K562 (cell line): ENCODE measurements around the gene ANKMY1. TPM values are rescaled to one million over a fixed set of nuclear protein-coding genes. Genes with fewer than 3 reads are reported as not detected.

Experiments used
- CBFA2T3 ChIP-seq: fragments of 450-650 bp; IDR thresholded peaks from 2 replicates; pipeline ENCODE4 v1.6.1; 2017
- CBX3 ChIP-seq, 2 experiments: IDR thresholded peaks; 1 replicate in 1 of 2; 2 replicates in 1 of 2; pipeline ENCODE4 v1.6.1; 2012; ENCODE audit warnings: inconsistent platforms in 2 of 2, low read length in 2 of 2, borderline replicate concordance in 1 of 2, control low read depth in 1 of 2
- COPS2 ChIP-seq: fragments of 450-650 bp; conservative IDR thresholded peaks from 2 replicates; pipeline ENCODE4 v1.6.1; 2016; ENCODE audit warnings: mild to moderate bottlenecking, moderate library complexity
- DMBX1 ChIP-seq: fragments of 250-450 bp; sonication (Bioruptor Pico); IDR thresholded peaks from 2 replicates; pipeline ENCODE4 v1.8.0; 2022; ENCODE audit warnings: inconsistent platforms, mild to moderate bottlenecking, moderate library complexity, borderline replicate concordance
- FIP1L1 ChIP-seq: fragments of 200-400 bp; formaldehyde crosslinking; IDR thresholded peaks from 2 replicates; pipeline ENCODE4 v1.6.1; 2018; ENCODE audit warnings: mild to moderate bottlenecking, low read depth, low read length; ENCODE audit not compliant: poor library complexity, severe bottlenecking
- FOXK2 ChIP-seq, 2 experiments: fragments of 450-650 bp; IDR thresholded peaks in 1 of 2; conservative IDR thresholded peaks in 1 of 2; 2 replicates each; pipeline ENCODE4 v1.6.1; 2016; ENCODE audit warnings: low read depth in 2 of 2, mild to moderate bottlenecking in 1 of 2
- HMG20A ChIP-seq: fragments of 450-650 bp; formaldehyde crosslinking; conservative IDR thresholded peaks from 2 replicates; pipeline ENCODE4 v1.4.0; 2020; ENCODE audit warnings: mild to moderate bottlenecking, mixed read lengths
- HNRNPK ChIP-seq: fragments of 200-400 bp; formaldehyde crosslinking; IDR thresholded peaks from one replicate; pipeline ENCODE4 v1.6.1; 2018; ENCODE audit warnings: mild to moderate bottlenecking, low read depth, low read length; ENCODE audit not compliant: poor library complexity, severe bottlenecking
- KAT8 ChIP-seq: fragments of 450-650 bp; IDR thresholded peaks from 2 replicates; pipeline ENCODE4 v1.6.1; 2016; ENCODE audit warnings: low read depth, mild to moderate bottlenecking
- MYC ChIP-seq, 2 experiments: fragments of 250-450 bp in 1 of 2; sonication (Bioruptor Pico) in 1 of 2; IDR thresholded peaks; 2 replicates each; pipeline versions ENCODE4 v1.5.1 to v1.6.1; 2012 to 2021; ENCODE audit warnings: low read depth in 2 of 2, borderline replicate concordance in 1 of 2, improper control_type of control experiment in 1 of 2, low read length in 1 of 2, mild to moderate bottlenecking in 1 of 2, moderate library complexity in 1 of 2
- PHF8 ChIP-seq: fragments of 200-600 bp; sonication (generic); IDR thresholded peaks from 2 replicates; pipeline ENCODE4 v1.6.1; 2012; ENCODE audit warnings: mixed run types, mild to moderate bottlenecking, inconsistent platforms, low read length, moderate library complexity, borderline replicate concordance
- RFX7 ChIP-seq: fragments of 250-450 bp; sonication (Bioruptor Pico); IDR thresholded peaks from 2 replicates; pipeline ENCODE4 v1.5.1; 2021; ENCODE audit warnings: mild to moderate bottlenecking
- SMAD1 ChIP-seq: fragments of 150-350 bp; IDR thresholded peaks from 2 replicates; pipeline ENCODE4 v1.6.1; 2014; ENCODE audit warnings: low read length, low read depth; ENCODE audit not compliant: partially characterized antibody
- SMC3 ChIP-seq: conservative IDR thresholded peaks from 2 replicates; pipeline ENCODE4 v1.6.1; 2011; ENCODE audit warnings: low read depth, low read length, improper control_type of control experiment; ENCODE audit not compliant: insufficient read depth
- SRF ChIP-seq, 2 experiments: fragments of 250-450, 450-650 bp in 1 of 2; sonication (Bioruptor Pico) in 1 of 2; sonication (generic) in 1 of 2; formaldehyde crosslinking; IDR thresholded peaks; 2 replicates each; pipeline versions ENCODE4 v1.5.0 to v1.5.1; 2020 to 2022; ENCODE audit warnings: mild to moderate bottlenecking in 1 of 2, missing genetic modification reagents in 1 of 2
- ZC3H4 ChIP-seq: sonication (generic); formaldehyde crosslinking; IDR thresholded peaks from 2 replicates; pipeline ENCODE4 v1.9.0; 2021; ENCODE audit warnings: missing genetic modification reagents, borderline replicate concordance
- polyA plus RNA-seq, 8 experiments: library from polyadenylated mRNA; depleted of rRNA in 4 of 8; stranded (reverse) in 5 of 8; unstranded in 3 of 8; fragments of >200 nt; fragmentation: Nextera tagmentation in 2 of 8; fragmentation: Illumina TruSeq in 1 of 8; extraction: Ambion mirVana in 2 of 8; extraction: Trizol in 1 of 8; gene quantifications; 2 replicates each; pipeline versions ENCODE4 v1.2.1 to v1.2.3, GENCODE V29; 2011 to 2014; ENCODE audit warnings: inconsistent platforms in 1 of 8, missing spikeins in 1 of 8
- total RNA-seq, 7 experiments: library from RNA; depleted of rRNA in 6 of 7; stranded (reverse); fragments of >200 nt in 6 of 7; fragmentation: Illumina TruSeq in 2 of 7; extraction: Trizol in 2 of 7; gene quantifications; 2 replicates each; pipeline versions ENCODE4 v1.2.1 to v1.2.3, GENCODE V29; 2011 to 2021; ENCODE audit warnings: low replicate concordance in 1 of 7
- TF ChIP-seq, protein P1 (sequence below): sonication (generic); formaldehyde crosslinking; IDR thresholded peaks from 2 replicates; pipeline ENCODE4 v1.8.1; 2023; ENCODE audit warnings: mild to moderate bottlenecking, missing genetic modification reagents
- TF ChIP-seq, protein P2 (sequence below): fragments of 250-450 bp; sonication (Bioruptor Pico); IDR thresholded peaks from 2 replicates; pipeline ENCODE4 v1.5.0; 2020; ENCODE audit warnings: mild to moderate bottlenecking
- TF ChIP-seq, protein P3 (sequence below): fragments of 250-450 bp; sonication (Bioruptor Pico); IDR thresholded peaks from 2 replicates; pipeline ENCODE4 v1.4.0; 2020

The ANKMY1 gene
- total and polyA plus RNA-seq, 9 of the 15 experiments (the other 6 are each of a cell fraction or from before 2014, with no cell fraction given): 0.75 to 15.1 (median 11.7) TPM

DNA sequence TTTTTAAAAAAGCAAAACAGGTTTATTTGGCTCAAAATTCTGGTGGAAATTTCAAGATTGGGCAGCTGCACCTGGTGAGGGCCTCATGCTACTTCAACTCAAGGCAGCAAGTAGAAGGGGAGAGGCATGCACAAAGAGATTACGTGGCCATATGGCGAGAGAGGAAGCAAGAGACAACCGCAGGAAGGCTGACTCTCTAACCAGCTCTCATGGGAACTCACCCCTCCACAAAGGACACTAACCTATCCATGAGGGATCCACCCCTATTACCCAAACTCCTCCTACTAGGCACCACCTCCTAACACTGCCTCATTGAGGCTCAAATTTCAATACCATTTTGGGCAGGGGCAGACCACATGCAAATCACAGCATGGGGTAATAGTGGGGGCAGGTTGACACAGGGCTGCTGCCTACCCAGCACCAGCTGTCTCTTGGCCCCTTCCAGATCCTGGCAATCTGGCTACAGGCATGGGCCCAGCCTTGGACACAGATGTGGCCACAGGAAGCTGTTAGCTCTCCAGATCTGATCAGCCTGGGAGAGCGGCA is 26.8 kb upstream of the ANKMY1 start (continued):
- TF ChIP-seq PHF8: no peak
- TF ChIP-seq FIP1L1: no peak
- no peak for TF ChIP-seq ZC3H4
- peak in 1 of 2 experiments; percentile 50; a peak in 1 of 3 replicates for TF ChIP-seq CBX3 (IDR thresholded peaks at IDR 0.05; ENCODE audit: borderline replicate concordance in 1 of 2, low read length in 2 of 2)
- peak in 1 of 2 experiments; percentile 79; a peak in 1 of 4 replicates for TF ChIP-seq SRF (CRISPR knock-in tag; IDR thresholded peaks at IDR 0.05)
- peak; percentile 73; the same call in 1 of the 2 replicates for TF ChIP-seq MYC (IDR thresholded peaks at IDR 0.05; ENCODE audit: low read depth, low read length)
- no peak for TF ChIP-seq MYC (CRISPR knock-in tag; IDR thresholded peaks at IDR 0.05; ENCODE audit: borderline replicate concordance, low read depth)
- no peak for TF ChIP-seq KAT8
- TF ChIP-seq, protein P1, sequence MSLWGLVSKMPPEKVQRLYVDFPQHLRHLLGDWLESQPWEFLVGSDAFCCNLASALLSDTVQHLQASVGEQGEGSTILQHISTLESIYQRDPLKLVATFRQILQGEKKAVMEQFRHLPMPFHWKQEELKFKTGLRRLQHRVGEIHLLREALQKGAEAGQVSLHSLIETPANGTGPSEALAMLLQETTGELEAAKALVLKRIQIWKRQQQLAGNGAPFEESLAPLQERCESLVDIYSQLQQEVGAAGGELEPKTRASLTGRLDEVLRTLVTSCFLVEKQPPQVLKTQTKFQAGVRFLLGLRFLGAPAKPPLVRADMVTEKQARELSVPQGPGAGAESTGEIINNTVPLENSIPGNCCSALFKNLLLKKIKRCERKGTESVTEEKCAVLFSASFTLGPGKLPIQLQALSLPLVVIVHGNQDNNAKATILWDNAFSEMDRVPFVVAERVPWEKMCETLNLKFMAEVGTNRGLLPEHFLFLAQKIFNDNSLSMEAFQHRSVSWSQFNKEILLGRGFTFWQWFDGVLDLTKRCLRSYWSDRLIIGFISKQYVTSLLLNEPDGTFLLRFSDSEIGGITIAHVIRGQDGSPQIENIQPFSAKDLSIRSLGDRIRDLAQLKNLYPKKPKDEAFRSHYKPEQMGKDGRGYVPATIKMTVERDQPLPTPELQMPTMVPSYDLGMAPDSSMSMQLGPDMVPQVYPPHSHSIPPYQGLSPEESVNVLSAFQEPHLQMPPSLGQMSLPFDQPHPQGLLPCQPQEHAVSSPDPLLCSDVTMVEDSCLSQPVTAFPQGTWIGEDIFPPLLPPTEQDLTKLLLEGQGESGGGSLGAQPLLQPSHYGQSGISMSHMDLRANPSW (CRISPR knock-in tag): no peak
- TF ChIP-seq CBFA2T3: peak; percentile 64
- no peak for TF ChIP-seq HNRNPK
- no peak for TF ChIP-seq COPS2
- no peak for TF ChIP-seq SMAD1
- TF ChIP-seq, protein P2, sequence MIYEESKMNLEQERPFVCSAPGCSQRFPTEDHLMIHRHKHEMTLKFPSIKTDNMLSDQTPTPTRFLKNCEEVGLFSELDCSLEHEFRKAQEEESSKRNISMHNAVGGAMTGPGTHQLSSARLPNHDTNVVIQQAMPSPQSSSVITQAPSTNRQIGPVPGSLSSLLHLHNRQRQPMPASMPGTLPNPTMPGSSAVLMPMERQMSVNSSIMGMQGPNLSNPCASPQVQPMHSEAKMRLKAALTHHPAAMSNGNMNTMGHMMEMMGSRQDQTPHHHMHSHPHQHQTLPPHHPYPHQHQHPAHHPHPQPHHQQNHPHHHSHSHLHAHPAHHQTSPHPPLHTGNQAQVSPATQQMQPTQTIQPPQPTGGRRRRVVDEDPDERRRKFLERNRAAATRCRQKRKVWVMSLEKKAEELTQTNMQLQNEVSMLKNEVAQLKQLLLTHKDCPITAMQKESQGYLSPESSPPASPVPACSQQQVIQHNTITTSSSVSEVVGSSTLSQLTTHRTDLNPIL (CRISPR knock-in tag): no peak
- no peak for TF ChIP-seq RFX7 (CRISPR knock-in tag)
- TF ChIP-seq FOXK2 (conservative IDR thresholded peaks at IDR 0.05 in 1 of 2, IDR thresholded peaks at IDR 0.05 in 1 of 2; ENCODE audit: low read depth in 2 of 2): no peak
- TF ChIP-seq DMBX1 (CRISPR knock-in tag): 0 out of 2 replicates have a peak, but pooled peaks have one; percentile 20
- no peak for TF ChIP-seq HMG20A (CRISPR knock-in tag)
- no peak for TF ChIP-seq SMC3
- TF ChIP-seq, protein P3, sequence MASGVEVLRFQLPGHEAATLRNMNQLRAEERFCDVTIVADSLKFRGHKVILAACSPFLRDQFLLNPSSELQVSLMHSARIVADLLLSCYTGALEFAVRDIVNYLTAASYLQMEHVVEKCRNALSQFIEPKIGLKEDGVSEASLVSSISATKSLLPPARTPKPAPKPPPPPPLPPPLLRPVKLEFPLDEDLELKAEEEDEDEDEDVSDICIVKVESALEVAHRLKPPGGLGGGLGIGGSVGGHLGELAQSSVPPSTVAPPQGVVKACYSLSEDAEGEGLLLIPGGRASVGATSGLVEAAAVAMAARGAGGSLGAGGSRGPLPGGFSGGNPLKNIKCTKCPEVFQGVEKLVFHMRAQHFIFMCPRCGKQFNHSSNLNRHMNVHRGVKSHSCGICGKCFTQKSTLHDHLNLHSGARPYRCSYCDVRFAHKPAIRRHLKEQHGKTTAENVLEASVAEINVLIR (CRISPR knock-in tag): no peak
